HepG2 (cell line): ENCODE results near the gene CTIF. TPM values are rescaled to one million over a fixed set of nuclear protein-coding genes. Genes with fewer than 3 reads are reported as not detected.

Source experiments
- HMG20A ChIP-seq: IDR thresholded peaks from 2 replicates; pipeline ENCODE4 v1.6.1; 2016; ENCODE audit warnings: borderline replicate concordance
- MEIS2 ChIP-seq: sonication (generic); formaldehyde crosslinking; IDR thresholded peaks from 2 replicates; pipeline ENCODE4 v1.9.0; 2021; ENCODE audit warnings: mild to moderate bottlenecking, missing genetic modification reagents
- MTA1 ChIP-seq: sonication (generic); formaldehyde crosslinking; IDR thresholded peaks from 2 replicates; pipeline ENCODE4 v1.4.0; 2020; ENCODE audit warnings: missing genetic modification reagents, mild to moderate bottlenecking, borderline replicate concordance
- MTF2 ChIP-seq: sonication (generic); formaldehyde crosslinking; IDR thresholded peaks from 2 replicates; pipeline ENCODE4 v1.5.0; 2020; ENCODE audit warnings: missing genetic modification reagents, borderline replicate concordance
- NCOA2 ChIP-seq: sonication (generic); formaldehyde crosslinking; IDR thresholded peaks from 2 replicates; pipeline ENCODE4 v1.8.0; 2022; ENCODE audit warnings: inconsistent platforms
- NFKB2 ChIP-seq: sonication (generic); formaldehyde crosslinking; IDR thresholded peaks from 2 replicates; pipeline ENCODE4 v1.4.0; 2020; ENCODE audit warnings: missing genetic modification reagents, borderline replicate concordance
- NR2F1 ChIP-seq, 2 experiments: fragments of 450-650 bp in 1 of 2; formaldehyde crosslinking in 1 of 2; IDR thresholded peaks; 2 replicates each; pipeline versions ENCODE4 v1.5.0 to v1.6.1; 2016 to 2020; ENCODE audit warnings: mild to moderate bottlenecking in 1 of 2, missing compliant biosample characterization in 1 of 2, missing genetic modification reagents in 1 of 2, moderate library complexity in 1 of 2
- PBX3 ChIP-seq: sonication (generic); formaldehyde crosslinking; IDR thresholded peaks from 2 replicates; pipeline ENCODE4 v1.8.1; 2023; ENCODE audit warnings: missing genetic modification reagents, inconsistent platforms, borderline replicate concordance
- RARA ChIP-seq: IDR thresholded peaks from 2 replicates; pipeline ENCODE4 v1.6.1; 2016; ENCODE audit warnings: missing genetic modification reagents, missing compliant biosample characterization
- REPIN1 ChIP-seq: sonication (generic); formaldehyde crosslinking; IDR thresholded peaks from 2 replicates; pipeline ENCODE4 v1.8.0; 2022; ENCODE audit warnings: missing genetic modification reagents, low read depth, mild to moderate bottlenecking, borderline replicate concordance
- SATB2 ChIP-seq: sonication (generic); formaldehyde crosslinking; IDR thresholded peaks from 2 replicates; pipeline ENCODE4 v1.5.0; 2020; ENCODE audit warnings: missing genetic modification reagents
- SIX1 ChIP-seq: sonication (generic); formaldehyde crosslinking; IDR thresholded peaks from 2 replicates; pipeline ENCODE4 v1.4.0; 2020; ENCODE audit warnings: missing genetic modification reagents, borderline replicate concordance
- SOX6 ChIP-seq, 2 experiments: fragments of 450-650 bp in 1 of 2; sonication (generic) in 1 of 2; formaldehyde crosslinking in 1 of 2; IDR thresholded peaks; 2 replicates each; pipeline versions ENCODE4 v1.4.0 to v1.6.1; 2017 to 2020; ENCODE audit warnings: antibody characterized with exemption in 1 of 2, mild to moderate bottlenecking in 1 of 2, missing genetic modification reagents in 1 of 2
- ZC3H13 ChIP-seq: sonication (generic); formaldehyde crosslinking; IDR thresholded peaks from 2 replicates; pipeline ENCODE4 v1.8.1; 2023; ENCODE audit warnings: mild to moderate bottlenecking, missing genetic modification reagents, moderate library complexity
- ZNF124 ChIP-seq: sonication (generic); formaldehyde crosslinking; IDR thresholded peaks from 2 replicates; pipeline ENCODE4 v1.4.0; 2020; ENCODE audit warnings: missing genetic modification reagents
- ZNF33B ChIP-seq: sonication (generic); formaldehyde crosslinking; IDR thresholded peaks from 2 replicates; pipeline ENCODE4 v1.5.1; 2020; ENCODE audit warnings: mild to moderate bottlenecking, missing genetic modification reagents
- ZNF652 ChIP-seq: IDR thresholded peaks from 2 replicates; pipeline ENCODE4 v1.6.1; 2016; ENCODE audit warnings: low read depth, borderline replicate concordance
- ZSCAN31 ChIP-seq: sonication (generic); formaldehyde crosslinking; IDR thresholded peaks from 2 replicates; pipeline ENCODE4 v1.5.0; 2020; ENCODE audit warnings: low read depth, mild to moderate bottlenecking, missing genetic modification reagents
- polyA plus RNA-seq, 8 experiments: library from polyadenylated mRNA; depleted of rRNA in 3 of 8; stranded (reverse) in 7 of 8; unstranded in 1 of 8; fragments of >200 nt; fragmentation: Illumina TruSeq in 4 of 8; extraction: Trizol in 4 of 8; gene quantifications; 2 replicates each; pipeline versions ENCODE4 v1.2.1 to v1.2.3, GENCODE V29; 2011 to 2016; ENCODE audit warnings: low read depth in 4 of 8, missing spikeins in 1 of 8, mixed read lengths in 1 of 8; ENCODE audit not compliant: insufficient read depth in 1 of 8
- total RNA-seq, 5 experiments: library from RNA; depleted of rRNA; stranded (reverse); fragments of >200 nt; fragmentation: Illumina TruSeq; extraction: Trizol; gene quantifications; 2 replicates each; pipeline ENCODE4 v1.2.3, GENCODE V29; 2016; ENCODE audit warnings: low read depth in 1 of 5
- TF ChIP-seq, protein P1 (sequence below): sonication (generic); formaldehyde crosslinking; IDR thresholded peaks from 2 replicates; pipeline ENCODE4 v1.5.0; 2020; ENCODE audit warnings: missing genetic modification reagents, mild to moderate bottlenecking, borderline replicate concordance
- TF ChIP-seq, protein P2 (sequence below): IDR thresholded peaks from 2 replicates; pipeline ENCODE4 v1.6.1; 2016
- TF ChIP-seq, protein P3 (sequence below): sonication (generic); formaldehyde crosslinking; IDR thresholded peaks from 2 replicates; pipeline ENCODE4 v1.4.0; 2020; ENCODE audit warnings: missing genetic modification reagents

Gene CTIF
- total and polyA plus RNA-seq, 2 of the 13 experiments (the other 11 are each of a cell fraction or from before 2014, with no cell fraction given), result 18.2 to 28.0 TPM

GRCh38 chr18:48893608-48894600, 355.1 kb downstream of the CTIF start (continued):
- TF ChIP-seq PBX3 (CRISPR knock-in tag) (no peak), ZNF124 (CRISPR knock-in tag) (peak; percentile 12; the same call in 1 of the 2 replicates), HMG20A (CRISPR knock-in tag) (peak; percentile 72; the same call in 1 of the 2 replicates), SATB2 (no peak), NFKB2 (CRISPR knock-in tag) (peak; percentile 37; the same call in 1 of the 2 replicates), MEIS2 (CRISPR knock-in tag) (peak; percentile 26; the same call in 1 of the 2 replicates), RARA (CRISPR knock-in tag) (peak; percentile 95), SOX6 (IDR thresholded peaks at IDR 0.05) (no peak), SOX6 (CRISPR knock-in tag; IDR thresholded peaks at IDR 0.05) (peak; percentile 85), MTA1 (CRISPR knock-in tag) (peak; percentile 63; the same call in 1 of the 2 replicates), SIX1 (CRISPR knock-in tag) (no peak), REPIN1 (peak; percentile 58; the same call in 1 of the 2 replicates), ZSCAN31 (CRISPR knock-in tag) (0 out of 2 replicates have a peak, but pooled peaks have one; percentile 33), NR2F1 (CRISPR knock-in tag; IDR thresholded peaks at IDR 0.05) (peak; percentile 76 to 86), ZNF652 (CRISPR knock-in tag) (no peak), ZC3H13 (CRISPR knock-in tag) (no peak), NCOA2 (peak; percentile 86), ZNF33B (CRISPR knock-in tag) (no peak), MTF2 (no peak)
- TF ChIP-seq, protein P1, sequence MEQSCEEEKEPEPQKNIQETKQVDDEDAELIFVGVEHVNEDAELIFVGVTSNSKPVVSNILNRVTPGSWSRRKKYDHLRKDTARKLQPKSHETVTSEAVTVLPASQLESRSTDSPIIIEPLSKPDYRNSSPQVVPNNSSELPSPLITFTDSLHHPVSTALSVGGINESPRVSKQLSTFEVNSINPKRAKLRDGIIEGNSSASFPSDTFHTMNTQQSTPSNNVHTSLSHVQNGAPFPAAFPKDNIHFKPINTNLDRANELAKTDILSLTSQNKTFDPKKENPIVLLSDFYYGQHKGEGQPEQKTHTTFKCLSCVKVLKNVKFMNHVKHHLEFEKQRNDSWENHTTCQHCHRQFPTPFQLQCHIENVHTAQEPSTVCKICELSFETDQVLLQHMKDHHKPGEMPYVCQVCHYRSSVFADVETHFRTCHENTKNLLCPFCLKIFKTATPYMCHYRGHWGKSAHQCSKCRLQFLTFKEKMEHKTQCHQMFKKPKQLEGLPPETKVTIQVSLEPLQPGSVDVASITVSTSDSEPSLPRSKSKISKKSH (CRISPR knock-in tag), result peak; percentile 54; the same call in 1 of the 2 replicates
- TF ChIP-seq, protein P2, sequence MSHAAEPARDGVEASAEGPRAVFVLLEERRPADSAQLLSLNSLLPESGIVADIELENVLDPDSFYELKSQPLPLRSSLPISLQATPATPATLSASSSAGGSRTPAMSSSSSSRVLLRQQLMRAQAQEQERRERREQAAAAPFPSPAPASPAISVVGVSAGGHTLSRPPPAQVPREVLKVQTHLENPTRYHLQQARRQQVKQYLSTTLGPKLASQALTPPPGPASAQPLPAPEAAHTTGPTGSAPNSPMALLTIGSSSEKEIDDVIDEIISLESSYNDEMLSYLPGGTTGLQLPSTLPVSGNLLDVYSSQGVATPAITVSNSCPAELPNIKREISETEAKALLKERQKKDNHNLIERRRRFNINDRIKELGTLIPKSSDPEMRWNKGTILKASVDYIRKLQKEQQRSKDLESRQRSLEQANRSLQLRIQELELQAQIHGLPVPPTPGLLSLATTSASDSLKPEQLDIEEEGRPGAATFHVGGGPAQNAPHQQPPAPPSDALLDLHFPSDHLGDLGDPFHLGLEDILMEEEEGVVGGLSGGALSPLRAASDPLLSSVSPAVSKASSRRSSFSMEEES, result peak; percentile 74
- TF ChIP-seq, protein P3, sequence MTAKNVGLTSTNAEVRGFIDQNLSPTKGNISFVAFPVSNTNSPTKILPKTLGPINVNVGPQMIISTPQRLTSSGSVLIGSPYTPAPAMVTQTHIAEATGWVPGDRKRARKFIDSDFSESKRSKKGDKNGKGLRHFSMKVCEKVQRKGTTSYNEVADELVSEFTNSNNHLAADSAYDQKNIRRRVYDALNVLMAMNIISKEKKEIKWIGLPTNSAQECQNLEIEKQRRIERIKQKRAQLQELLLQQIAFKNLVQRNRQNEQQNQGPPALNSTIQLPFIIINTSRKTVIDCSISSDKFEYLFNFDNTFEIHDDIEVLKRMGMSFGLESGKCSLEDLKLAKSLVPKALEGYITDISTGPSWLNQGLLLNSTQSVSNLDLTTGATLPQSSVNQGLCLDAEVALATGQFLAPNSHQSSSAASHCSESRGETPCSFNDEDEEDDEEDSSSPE (CRISPR knock-in tag), result peak; percentile 30; the same call in 1 of the 2 replicates
